GM18951 (cell line): ENCODE measurements around the gene NSMF.

Experiments
- POLR2A ChIP-seq: IDR thresholded peaks from 4 replicates; pipeline ENCODE4 v1.6.1; 2011; ENCODE audit warnings: mild to moderate bottlenecking; ENCODE audit not compliant: insufficient read length, insufficient read depth; ENCODE audit errors: extremely low read depth
- in situ Hi-C: fragments of 300-500 bp; cut with MboI; formaldehyde crosslinking; loops from one replicate; pipeline ENCODE4 v1.12.0; 2022; ENCODE audit warnings: low sequenced_read_pairs, mixed read lengths, inconsistent platforms; ENCODE audit not compliant: unreplicated experiment

NSMF gene

GRCh38 chr9:137462986-137463930 lies 4.1 kb upstream of the NSMF start:
- in situ Hi-C loops = no loop called here
- no peak for TF ChIP-seq POLR2A

- no peak for TF ChIP-seq POLR2A
- in situ Hi-C loops = no loop called here
These were observed 3.4 kb upstream of the NSMF start for GRCh38 chr9:137462396-137462985.

- in situ Hi-C loops = no loop called here
These were observed 2.7 kb upstream of the NSMF start for GRCh38 chr9:137461663-137462395.

GRCh38 chr9:137461316-137461662 lies 2.2 kb upstream of the NSMF start:
- in situ Hi-C loops = no loop called here
- no peak for TF ChIP-seq POLR2A

More at GRCh38 chr9:137461663-137462395, 2.7 kb upstream of the NSMF start:
- TF ChIP-seq POLR2A = peak; percentile 57

- no peak for TF ChIP-seq POLR2A
- in situ Hi-C loops = no loop called here
These were observed 1.5 kb upstream of the NSMF start for GRCh38 chr9:137460363-137461315.

- TF ChIP-seq POLR2A = no peak
- in situ Hi-C loops = no loop called here
These were observed 648 bp upstream of the NSMF start for GRCh38 chr9:137459601-137460362.

GRCh38 chr9:137458194-137459151 lies 661 bp downstream of the NSMF start:
- in situ Hi-C loops = no loop called here
- no peak for TF ChIP-seq POLR2A

- TF ChIP-seq POLR2A = no peak
- in situ Hi-C loops = no loop called here
These were observed 1.5 kb downstream of the NSMF start for GRCh38 chr9:137457406-137458193.

- no peak for TF ChIP-seq POLR2A
These were observed 2.2 kb downstream of the NSMF start for GRCh38 chr9:137456864-137457405.

More at GRCh38 chr9:137456864-137457405, 2.2 kb downstream of the NSMF start:
- in situ Hi-C loops = no loop called here
